GM23338 (cell line): Measurements from ENCODE around the gene COPA. TPM values are rescaled to one million over a fixed set of nuclear protein-coding genes. Genes with fewer than 3 reads are reported as not detected.

ENCODE experiments used
- ATAC-seq: fragments of 200-7000 bp; cut with Tn5 transposase; 3 replicates; pipeline ENCODE4 v1.9.1; 2020
- DNase-seq: peaks from one replicate; pipeline ENCODE4 v3.0.0-alpha.2; 2015; ENCODE audit warnings: low spot score
- H2AFZ ChIP-seq: fragments of 200-600 bp; sonication (generic); 2 replicates; pipeline ENCODE4 v1.8.0; 2016; ENCODE audit warnings: antibody characterized with exemption, mild to moderate bottlenecking, moderate library complexity
- H3F3A ChIP-seq: fragments of 200-600 bp; sonication (generic); replicated peaks from 2 replicates; pipeline ENCODE4 v1.8.0; 2017; ENCODE audit warnings: antibody characterized with exemption, mixed run types, low read depth
- H3K27ac ChIP-seq: fragments of 200-600 bp; sonication (generic); 2 replicates; pipeline ENCODE4 v1.6.1; 2016; ENCODE audit warnings: low read depth
- H3K27me3 ChIP-seq: fragments of 200-600 bp; sonication (generic); 2 replicates; pipeline ENCODE4 v1.8.0; 2016; ENCODE audit warnings: mild to moderate bottlenecking, mixed run types, moderate library complexity; ENCODE audit not compliant: insufficient read depth
- H3K36me3 ChIP-seq: fragments of 200-600 bp; sonication (generic); 2 replicates; pipeline ENCODE4 v1.8.0; 2016; ENCODE audit warnings: mild to moderate bottlenecking; ENCODE audit not compliant: insufficient read depth
- H3K4me1 ChIP-seq: fragments of 200-600 bp; sonication (generic); 2 replicates; pipeline ENCODE4 v1.8.0; 2016; ENCODE audit warnings: mild to moderate bottlenecking, moderate library complexity; ENCODE audit not compliant: insufficient read depth
- H3K4me2 ChIP-seq: fragments of 200-600 bp; sonication (generic); 2 replicates; pipeline ENCODE4 v1.7.1; 2017; ENCODE audit warnings: mixed run types
- H3K4me3 ChIP-seq: fragments of 200-600 bp; sonication (generic); 2 replicates; pipeline ENCODE4 v1.6.1; 2016; ENCODE audit warnings: mixed run types
- H3K79me2 ChIP-seq: fragments of 200-600 bp; sonication (generic); replicated peaks from 2 replicates; pipeline ENCODE4 v1.8.0; 2017; ENCODE audit warnings: mild to moderate bottlenecking; ENCODE audit not compliant: insufficient read depth
- H3K9me2 ChIP-seq: fragments of 200-600 bp; sonication (generic); 2 replicates; pipeline ENCODE4 v1.8.0; 2017; ENCODE audit not compliant: insufficient read depth
- H4K20me1 ChIP-seq: fragments of 200-600 bp; sonication (generic); replicated peaks from 2 replicates; pipeline ENCODE4 v1.8.0; 2017; ENCODE audit warnings: mild to moderate bottlenecking; ENCODE audit not compliant: insufficient read depth
- H3K27ac Mint-ChIP-seq: 2 replicates; pipeline ENCODE4 v1.8.0; 2020; ENCODE audit warnings: inconsistent platforms, mild to moderate bottlenecking, moderate library complexity, mixed read lengths
- H3K27me3 Mint-ChIP-seq: 3 replicates; pipeline ENCODE4 v1.8.0; 2022; ENCODE audit warnings: low read depth, mild to moderate bottlenecking, moderate library complexity, mixed read lengths, inconsistent platforms; ENCODE audit not compliant: insufficient read depth, poor library complexity
- H3K36me3 Mint-ChIP-seq: 3 replicates; pipeline ENCODE4 v1.8.0; 2021; ENCODE audit warnings: low read depth, mild to moderate bottlenecking, inconsistent platforms, moderate library complexity, mixed read lengths
- H3K4me1 Mint-ChIP-seq: 3 replicates; pipeline ENCODE4 v1.8.0; 2020; ENCODE audit warnings: mild to moderate bottlenecking, inconsistent platforms, mixed read lengths
- H3K4me3 Mint-ChIP-seq: 3 replicates; pipeline ENCODE4 v1.8.0; 2021; ENCODE audit warnings: moderate library complexity, mild to moderate bottlenecking, inconsistent platforms, mixed read lengths
- H3K9me3 Mint-ChIP-seq: 3 replicates; pipeline ENCODE4 v1.8.0; 2020; ENCODE audit warnings: moderate library complexity, mild to moderate bottlenecking, inconsistent platforms, mixed read lengths
- CREB1 ChIP-seq: fragments of 250-450 bp; sonication (Bioruptor Pico); IDR thresholded peaks from 2 replicates; pipeline ENCODE4 v1.5.0; 2020; ENCODE audit warnings: low read depth, mild to moderate bottlenecking, moderate library complexity
- CTCF ChIP-seq, 2 experiments: fragments of 200-600 bp in 1 of 2; sonication (generic) in 1 of 2; conservative IDR thresholded peaks; 2 replicates each; pipeline versions ENCODE4 v1.5.1 to v1.6.1; 2016 to 2017; ENCODE audit warnings: antibody characterized with exemption in 2 of 2, low read depth in 2 of 2, mild to moderate bottlenecking in 2 of 2, moderate library complexity in 1 of 2
- ETS1 ChIP-seq: IDR thresholded peaks from 2 replicates; pipeline ENCODE4 v1.6.1; 2016; ENCODE audit warnings: antibody characterized with exemption
- EZH2 ChIP-seq: fragments of 200-600 bp; sonication (generic); IDR thresholded peaks from one replicate; pipeline ENCODE4 v1.8.0; 2017; ENCODE audit warnings: antibody characterized with exemption, mild to moderate bottlenecking, low read depth; ENCODE audit not compliant: unreplicated experiment
- EZH2phosphoT487 ChIP-seq: fragments of 200-600 bp; sonication (generic); IDR thresholded peaks from one replicate; pipeline ENCODE4 v1.8.1; 2018; ENCODE audit warnings: antibody characterized with exemption; ENCODE audit not compliant: unreplicated experiment
- JUNB ChIP-seq: IDR thresholded peaks from one replicate; pipeline ENCODE4 v1.6.1; 2016; ENCODE audit warnings: antibody characterized with exemption; ENCODE audit not compliant: unreplicated experiment
- NANOG ChIP-seq: IDR thresholded peaks from 2 replicates; pipeline ENCODE4 v1.6.1; 2016; ENCODE audit warnings: antibody characterized with exemption, borderline replicate concordance
- POLR2AphosphoS5 ChIP-seq: IDR thresholded peaks from 2 replicates; pipeline ENCODE4 v1.6.1; 2016; ENCODE audit warnings: antibody characterized with exemption, low read depth
- STAT1 ChIP-seq: IDR thresholded peaks from one replicate; pipeline ENCODE4 v1.6.1; 2016; ENCODE audit warnings: antibody characterized with exemption; ENCODE audit not compliant: unreplicated experiment
- ZNF114 ChIP-seq: fragments of 250-450 bp; sonication (Bioruptor Pico); IDR thresholded peaks from 2 replicates; pipeline ENCODE4 v1.5.0; 2020; ENCODE audit warnings: mild to moderate bottlenecking, moderate library complexity
- ZNF331 ChIP-seq: fragments of 250-450 bp; sonication (Bioruptor Pico); IDR thresholded peaks from 2 replicates; pipeline ENCODE4 v1.5.0; 2020; ENCODE audit warnings: low read depth, mild to moderate bottlenecking, moderate library complexity
- polyA plus RNA-seq: library from polyadenylated mRNA; unstranded; fragments of >200 nt; fragmentation: Nextera tagmentation; extraction: Ambion mirVana; gene quantifications from 2 replicates; pipeline ENCODE4 v1.2.1, GENCODE V29; 2016
- total RNA-seq: library from RNA; depleted of rRNA; stranded (reverse); fragments of >200 nt; shearing (Covaris generic); gene quantifications from 2 replicates; pipeline ENCODE4 v1.2.3, GENCODE V29; 2014
- TF ChIP-seq, protein P1 (sequence below): IDR thresholded peaks from one replicate; pipeline ENCODE4 v1.6.1; 2018; ENCODE audit warnings: antibody characterized with exemption; ENCODE audit not compliant: unreplicated experiment
- TF ChIP-seq, protein P2 (sequence below): fragments of 250-450 bp; sonication (Bioruptor Pico); IDR thresholded peaks from 2 replicates; pipeline ENCODE4 v1.5.0; 2020; ENCODE audit warnings: mild to moderate bottlenecking, moderate library complexity

Gene COPA
- total and polyA plus RNA-seq, 2 experiments from 2014 or later, result 58.2 to 87.1 TPM

DNA sequence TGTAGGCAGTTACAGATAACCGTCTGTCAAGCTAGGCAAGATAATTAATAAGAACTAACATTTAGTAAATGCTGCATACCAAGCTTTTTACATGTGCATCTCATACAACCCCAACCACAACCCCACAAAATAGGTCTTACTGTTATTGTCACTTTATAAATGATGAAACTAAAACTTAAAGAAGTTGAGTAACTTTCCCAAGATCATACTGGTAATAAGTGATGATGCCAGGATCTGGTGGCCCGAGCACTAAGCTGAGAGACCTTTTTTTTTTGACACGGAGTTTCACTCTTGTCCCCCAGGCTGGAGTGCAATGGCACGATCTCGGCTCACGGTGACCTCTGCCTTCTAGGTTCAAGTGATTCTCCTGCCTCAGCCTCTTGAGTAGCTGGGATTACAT, 1.9 kb upstream of the COPA start (continued):
- TF ChIP-seq, protein P1, sequence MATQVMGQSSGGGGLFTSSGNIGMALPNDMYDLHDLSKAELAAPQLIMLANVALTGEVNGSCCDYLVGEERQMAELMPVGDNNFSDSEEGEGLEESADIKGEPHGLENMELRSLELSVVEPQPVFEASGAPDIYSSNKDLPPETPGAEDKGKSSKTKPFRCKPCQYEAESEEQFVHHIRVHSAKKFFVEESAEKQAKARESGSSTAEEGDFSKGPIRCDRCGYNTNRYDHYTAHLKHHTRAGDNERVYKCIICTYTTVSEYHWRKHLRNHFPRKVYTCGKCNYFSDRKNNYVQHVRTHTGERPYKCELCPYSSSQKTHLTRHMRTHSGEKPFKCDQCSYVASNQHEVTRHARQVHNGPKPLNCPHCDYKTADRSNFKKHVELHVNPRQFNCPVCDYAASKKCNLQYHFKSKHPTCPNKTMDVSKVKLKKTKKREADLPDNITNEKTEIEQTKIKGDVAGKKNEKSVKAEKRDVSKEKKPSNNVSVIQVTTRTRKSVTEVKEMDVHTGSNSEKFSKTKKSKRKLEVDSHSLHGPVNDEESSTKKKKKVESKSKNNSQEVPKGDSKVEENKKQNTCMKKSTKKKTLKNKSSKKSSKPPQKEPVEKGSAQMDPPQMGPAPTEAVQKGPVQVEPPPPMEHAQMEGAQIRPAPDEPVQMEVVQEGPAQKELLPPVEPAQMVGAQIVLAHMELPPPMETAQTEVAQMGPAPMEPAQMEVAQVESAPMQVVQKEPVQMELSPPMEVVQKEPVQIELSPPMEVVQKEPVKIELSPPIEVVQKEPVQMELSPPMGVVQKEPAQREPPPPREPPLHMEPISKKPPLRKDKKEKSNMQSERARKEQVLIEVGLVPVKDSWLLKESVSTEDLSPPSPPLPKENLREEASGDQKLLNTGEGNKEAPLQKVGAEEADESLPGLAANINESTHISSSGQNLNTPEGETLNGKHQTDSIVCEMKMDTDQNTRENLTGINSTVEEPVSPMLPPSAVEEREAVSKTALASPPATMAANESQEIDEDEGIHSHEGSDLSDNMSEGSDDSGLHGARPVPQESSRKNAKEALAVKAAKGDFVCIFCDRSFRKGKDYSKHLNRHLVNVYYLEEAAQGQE, result no peak
- TF ChIP-seq EZH2phosphoT487, result no peak
- TF ChIP-seq ZNF331 (CRISPR knock-in tag), result no peak
- TF ChIP-seq EZH2, result no peak
- TF ChIP-seq CREB1, result no peak
- TF ChIP-seq NANOG, result no peak

DNA sequence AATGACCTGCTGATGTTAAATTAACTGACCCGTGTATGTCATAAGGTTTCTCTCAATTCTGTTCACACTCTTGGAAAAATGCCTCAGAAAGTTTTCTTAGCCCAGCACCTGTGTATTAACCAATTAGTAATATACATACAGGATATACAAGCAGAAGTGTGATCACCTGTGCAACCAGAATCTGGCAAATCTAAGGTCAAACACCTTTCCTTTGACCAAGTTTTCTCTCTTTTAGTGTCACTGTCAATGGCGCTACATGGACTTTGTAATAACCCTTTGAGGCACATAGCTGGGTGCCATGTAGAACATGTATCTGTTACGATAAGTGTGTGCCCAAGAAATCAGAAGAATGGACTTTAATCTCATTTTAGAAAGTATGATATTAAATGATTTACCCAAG, 1.2 kb upstream of the COPA start:
- Mint-ChIP-seq H3K9me3 (no peaks in the 10 kb centered on the region), H3K4me3 (peak overlapping the region; percentile 98), H3K27ac (no peak overlapping the region), H3K36me3 (peaks cover 10% of the 10 kb centered on the region), H3K27me3 (peaks cover 2% of the 10 kb centered on the region), H3K4me1 (peaks cover 14% of the 10 kb centered on the region)
- Histone ChIP-seq H3K27ac (no peak overlapping the region), H4K20me1 (peaks cover 19% of the 10 kb centered on the region), H3K79me2 (peaks cover 63% of the 10 kb centered on the region), H3K36me3 (peaks cover 14% of the 10 kb centered on the region), H3K4me2 (peak overlapping the region; percentile 80), H3K4me1 (peaks cover 18% of the 10 kb centered on the region), H3K9me2 (no peaks in the 10 kb centered on the region), H3F3A (peaks cover 3% of the 10 kb centered on the region; the same call in 1 of the 2 replicates), H3K4me3 (peak overlapping the region; percentile 95), H2AFZ (no peak overlapping the region), H3K27me3 (no peaks in the 10 kb centered on the region)
- DNase-seq, result no peak
- no peak for ATAC-seq
- TF ChIP-seq JUNB (no peak), CREB1 (no peak), EZH2 (no peak), NANOG (no peak), ZNF114 (CRISPR knock-in tag) (no peak), POLR2AphosphoS5 (no peak), EZH2phosphoT487 (no peak), ZNF331 (CRISPR knock-in tag) (no peak), ETS1 (no peak), CTCF (conservative IDR thresholded peaks at IDR 0.05; ENCODE audit: low read depth in 2 of 2) (no peak), STAT1 (no peak)
- TF ChIP-seq, protein P2, sequence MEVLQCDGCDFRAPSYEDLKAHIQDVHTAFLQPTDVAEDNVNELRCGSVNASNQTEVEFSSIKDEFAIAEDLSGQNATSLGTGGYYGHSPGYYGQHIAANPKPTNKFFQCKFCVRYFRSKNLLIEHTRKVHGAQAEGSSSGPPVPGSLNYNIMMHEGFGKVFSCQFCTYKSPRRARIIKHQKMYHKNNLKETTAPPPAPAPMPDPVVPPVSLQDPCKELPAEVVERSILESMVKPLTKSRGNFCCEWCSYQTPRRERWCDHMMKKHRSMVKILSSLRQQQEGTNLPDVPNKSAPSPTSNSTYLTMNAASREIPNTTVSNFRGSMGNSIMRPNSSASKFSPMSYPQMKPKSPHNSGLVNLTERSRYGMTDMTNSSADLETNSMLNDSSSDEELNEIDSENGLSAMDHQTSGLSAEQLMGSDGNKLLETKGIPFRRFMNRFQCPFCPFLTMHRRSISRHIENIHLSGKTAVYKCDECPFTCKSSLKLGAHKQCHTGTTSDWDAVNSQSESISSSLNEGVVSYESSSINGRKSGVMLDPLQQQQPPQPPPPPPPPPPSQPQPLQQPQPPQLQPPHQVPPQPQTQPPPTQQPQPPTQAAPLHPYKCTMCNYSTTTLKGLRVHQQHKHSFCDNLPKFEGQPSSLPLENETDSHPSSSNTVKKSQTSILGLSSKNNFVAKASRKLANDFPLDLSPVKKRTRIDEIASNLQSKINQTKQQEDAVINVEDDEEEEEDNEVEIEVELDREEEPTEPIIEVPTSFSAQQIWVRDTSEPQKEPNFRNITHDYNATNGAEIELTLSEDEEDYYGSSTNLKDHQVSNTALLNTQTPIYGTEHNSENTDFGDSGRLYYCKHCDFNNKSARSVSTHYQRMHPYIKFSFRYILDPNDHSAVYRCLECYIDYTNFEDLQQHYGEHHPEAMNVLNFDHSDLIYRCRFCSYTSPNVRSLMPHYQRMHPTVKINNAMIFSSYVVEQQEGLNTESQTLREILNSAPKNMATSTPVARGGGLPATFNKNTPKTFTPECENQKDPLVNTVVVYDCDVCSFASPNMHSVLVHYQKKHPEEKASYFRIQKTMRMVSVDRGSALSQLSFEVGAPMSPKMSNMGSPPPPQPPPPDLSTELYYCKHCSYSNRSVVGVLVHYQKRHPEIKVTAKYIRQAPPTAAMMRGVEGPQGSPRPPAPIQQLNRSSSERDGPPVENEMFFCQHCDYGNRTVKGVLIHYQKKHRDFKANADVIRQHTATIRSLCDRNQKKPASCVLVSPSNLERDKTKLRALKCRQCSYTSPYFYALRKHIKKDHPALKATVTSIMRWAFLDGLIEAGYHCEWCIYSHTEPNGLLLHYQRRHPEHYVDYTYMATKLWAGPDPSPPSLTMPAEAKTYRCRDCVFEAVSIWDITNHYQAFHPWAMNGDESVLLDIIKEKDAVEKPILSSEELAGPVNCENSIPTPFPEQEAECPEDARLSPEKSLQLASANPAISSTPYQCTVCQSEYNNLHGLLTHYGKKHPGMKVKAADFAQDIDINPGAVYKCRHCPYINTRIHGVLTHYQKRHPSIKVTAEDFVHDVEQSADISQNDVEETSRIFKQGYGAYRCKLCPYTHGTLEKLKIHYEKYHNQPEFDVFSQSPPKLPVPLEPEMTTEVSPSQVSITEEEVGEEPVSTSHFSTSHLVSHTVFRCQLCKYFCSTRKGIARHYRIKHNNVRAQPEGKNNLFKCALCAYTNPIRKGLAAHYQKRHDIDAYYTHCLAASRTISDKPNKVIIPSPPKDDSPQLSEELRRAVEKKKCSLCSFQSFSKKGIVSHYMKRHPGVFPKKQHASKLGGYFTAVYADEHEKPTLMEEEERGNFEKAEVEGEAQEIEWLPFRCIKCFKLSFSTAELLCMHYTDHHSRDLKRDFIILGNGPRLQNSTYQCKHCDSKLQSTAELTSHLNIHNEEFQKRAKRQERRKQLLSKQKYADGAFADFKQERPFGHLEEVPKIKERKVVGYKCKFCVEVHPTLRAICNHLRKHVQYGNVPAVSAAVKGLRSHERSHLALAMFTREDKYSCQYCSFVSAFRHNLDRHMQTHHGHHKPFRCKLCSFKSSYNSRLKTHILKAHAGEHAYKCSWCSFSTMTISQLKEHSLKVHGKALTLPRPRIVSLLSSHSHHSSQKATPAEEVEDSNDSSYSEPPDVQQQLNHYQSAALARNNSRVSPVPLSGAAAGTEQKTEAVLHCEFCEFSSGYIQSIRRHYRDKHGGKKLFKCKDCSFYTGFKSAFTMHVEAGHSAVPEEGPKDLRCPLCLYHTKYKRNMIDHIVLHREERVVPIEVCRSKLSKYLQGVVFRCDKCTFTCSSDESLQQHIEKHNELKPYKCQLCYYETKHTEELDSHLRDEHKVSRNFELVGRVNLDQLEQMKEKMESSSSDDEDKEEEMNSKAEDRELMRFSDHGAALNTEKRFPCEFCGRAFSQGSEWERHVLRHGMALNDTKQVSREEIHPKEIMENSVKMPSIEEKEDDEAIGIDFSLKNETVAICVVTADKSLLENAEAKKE (CRISPR knock-in tag), result no peak
